IMR-90 (cell line): ENCODE measurements around the gene HOXB8. TPM values are rescaled to one million over a fixed set of nuclear protein-coding genes. Genes with fewer than 3 reads are reported as not detected.
A peak's percentile ranks its signal among the peaks of the same experiment; 100 is the strongest.

Experiments
- ATAC-seq: fragments of 200-7000 bp; cut with Tn5 transposase; 2 replicates; pipeline ENCODE4 v1.9.1; 2020; ENCODE audit warnings: low read depth, mild to moderate bottlenecking, moderate library complexity
- BruUV-seq: library from RNA; stranded (reverse); fragments of 400-500 nt; replicated peaks from 2 replicates; lab custom pipeline; 2021; lab: Mats Ljungman, UMichigan
- CTCF ChIA-PET: fragments of 300-600 bp; formaldehyde crosslinking; extraction: SDS; loops from one replicate; lab custom pipeline; 2021; ENCODE audit warnings: antibody characterized with exemption; lab: Yijun Ruan, JAX
- POLR2A ChIA-PET: fragments of 300-600 bp; sonication (Branson Sonifier 250); formaldehyde crosslinking; loops from one replicate; lab custom pipeline; 2022; ENCODE audit warnings: antibody characterized with exemption; ENCODE audit not compliant: unreplicated experiment; lab: Charles Lee
- DNase-seq: peaks from one replicate; pipeline ENCODE4 v3.0.0; 2013
- H2AFZ ChIP-seq: replicated peaks from 2 replicates; pipeline ENCODE3; 2013; ENCODE audit warnings: low read length, mild to moderate bottlenecking; ENCODE audit not compliant: poor library complexity
- H2AK5ac ChIP-seq: 2 replicates; pipeline ENCODE4 v1.6.1; 2013; ENCODE audit warnings: low read depth, low read length, inconsistent platforms
- H2AK9ac ChIP-seq: replicated peaks from 2 replicates; pipeline ENCODE3; 2013; ENCODE audit warnings: mild to moderate bottlenecking, low read depth, low read length, moderate library complexity; ENCODE audit not compliant: poor library complexity
- H2BK120ac ChIP-seq: 2 replicates; pipeline ENCODE4 v1.6.1; 2013; ENCODE audit warnings: low read depth, low read length, inconsistent platforms
- H2BK15ac ChIP-seq: 3 replicates; pipeline ENCODE4 v1.6.1; 2013; ENCODE audit warnings: low read depth, low read length, inconsistent platforms
- H2BK20ac ChIP-seq: 2 replicates; pipeline ENCODE4 v1.6.1; 2013; ENCODE audit warnings: low read depth, mild to moderate bottlenecking, inconsistent platforms, low read length, moderate library complexity
- H2BK5ac ChIP-seq: 2 replicates; pipeline ENCODE4 v1.6.1; 2013; ENCODE audit warnings: mild to moderate bottlenecking, low read depth, low read length, inconsistent platforms; ENCODE audit not compliant: poor library complexity, severe bottlenecking
- H3K14ac ChIP-seq: replicated peaks from 2 replicates; pipeline ENCODE4 v1.6.1; 2013; ENCODE audit warnings: low read depth, low read length, inconsistent platforms
- H3K18ac ChIP-seq: 2 replicates; pipeline ENCODE4 v1.6.1; 2013; ENCODE audit warnings: low read depth, low read length, control low read depth
- H3K23ac ChIP-seq: 2 replicates; pipeline ENCODE4 v1.6.1; 2013; ENCODE audit warnings: low read depth, low read length, inconsistent platforms
- H3K27ac ChIP-seq: 2 replicates; pipeline ENCODE4 v1.5.1; 2013; ENCODE audit warnings: mild to moderate bottlenecking, control low read depth, low read length; ENCODE audit not compliant: insufficient read depth
- H3K27me3 ChIP-seq: 2 replicates; pipeline ENCODE4 v1.6.1; 2013; ENCODE audit warnings: low read length; ENCODE audit not compliant: control insufficient read depth, insufficient read depth
- H3K36me3 ChIP-seq: 2 replicates; pipeline ENCODE4 v1.6.1; 2013; ENCODE audit warnings: low read length, mixed read lengths; ENCODE audit not compliant: control insufficient read depth, insufficient read depth
- H3K4ac ChIP-seq: 2 replicates; pipeline ENCODE4 v1.6.1; 2013; ENCODE audit warnings: low read depth, low read length, inconsistent platforms
- H3K4me1 ChIP-seq: 2 replicates; pipeline ENCODE4 v1.6.1; 2013; ENCODE audit warnings: low read length, mixed read lengths; ENCODE audit not compliant: control insufficient read depth, insufficient read depth
- H3K4me2 ChIP-seq: 2 replicates; pipeline ENCODE4 v1.6.1; 2013; ENCODE audit warnings: low read depth, mild to moderate bottlenecking, control low read depth, low read length, moderate library complexity
- H3K4me3 ChIP-seq: 2 replicates; pipeline ENCODE4 v1.5.1; 2013; ENCODE audit warnings: low read depth, mild to moderate bottlenecking, control low read depth, low read length, moderate library complexity; ENCODE audit not compliant: insufficient read depth
- H3K56ac ChIP-seq: 2 replicates; pipeline ENCODE4 v1.6.1; 2013; ENCODE audit warnings: low read length, inconsistent platforms; ENCODE audit not compliant: insufficient read depth; ENCODE audit errors: extremely low read depth
- H3K79me1 ChIP-seq, 2 experiments: 2 replicates each; pipeline ENCODE4 v1.6.1; 2013; ENCODE audit warnings: low read length in 2 of 2, inconsistent platforms in 1 of 2, low read depth in 1 of 2
- H3K9ac ChIP-seq: 2 replicates; pipeline ENCODE4 v1.6.1; 2013; ENCODE audit warnings: low read depth, low read length, control low read depth
- H3K9me1 ChIP-seq: 2 replicates; pipeline ENCODE4 v1.6.1; 2013; ENCODE audit warnings: low read length, inconsistent platforms; ENCODE audit not compliant: insufficient read depth
- H3K9me3 ChIP-seq: 2 replicates; pipeline ENCODE4 v1.6.1; 2013; ENCODE audit warnings: low read length; ENCODE audit not compliant: control insufficient read depth, insufficient read depth
- H4K20me1 ChIP-seq: 2 replicates; pipeline ENCODE4 v1.6.1; 2013; ENCODE audit warnings: low read length, inconsistent platforms; ENCODE audit not compliant: insufficient read depth
- H4K5ac ChIP-seq: 2 replicates; pipeline ENCODE4 v1.6.1; 2013; ENCODE audit warnings: mild to moderate bottlenecking, low read depth, low read length, control low read depth
- H4K8ac ChIP-seq, 2 experiments: 2 replicates each; pipeline ENCODE4 v1.6.1; 2013; ENCODE audit warnings: low read depth in 2 of 2, low read length in 2 of 2, control low read depth in 1 of 2, inconsistent platforms in 1 of 2
- H4K91ac ChIP-seq: 2 replicates; pipeline ENCODE4 v1.6.1; 2013; ENCODE audit warnings: low read depth, low read length, inconsistent platforms; ENCODE audit not compliant: insufficient read depth
- BHLHE40 ChIP-seq: fragments of 150-350 bp; IDR thresholded peaks from 2 replicates; pipeline ENCODE4 v1.6.1; 2016; ENCODE audit warnings: mild to moderate bottlenecking, low read depth, low read length
- CEBPB ChIP-seq: IDR thresholded peaks from 2 replicates; pipeline ENCODE4 v1.6.1; 2012; ENCODE audit warnings: low read depth, low read length, improper control_type of control experiment
- CHD1 ChIP-seq: IDR thresholded peaks from 2 replicates; pipeline ENCODE4 v1.6.1; 2012; ENCODE audit warnings: low read depth, low read length, improper control_type of control experiment
- FOS ChIP-seq: fragments of 150-350 bp; IDR thresholded peaks from 2 replicates; pipeline ENCODE4 v1.6.1; 2016; ENCODE audit warnings: low read depth, low read length
- MAFK ChIP-seq: IDR thresholded peaks from 2 replicates; pipeline ENCODE4 v1.6.1; 2012; ENCODE audit warnings: low read depth, low read length, improper control_type of control experiment
- MAZ ChIP-seq: IDR thresholded peaks from 2 replicates; pipeline ENCODE4 v1.6.1; 2012; ENCODE audit warnings: low read depth, mild to moderate bottlenecking, low read length, improper control_type of control experiment, moderate library complexity, borderline replicate concordance
- MXI1 ChIP-seq: IDR thresholded peaks from 2 replicates; pipeline ENCODE4 v1.6.1; 2012; ENCODE audit warnings: low read depth, mild to moderate bottlenecking, low read length, moderate library complexity, borderline replicate concordance
- NFE2L2 ChIP-seq: fragments of 150-350 bp; IDR thresholded peaks from 2 replicates; pipeline ENCODE4 v1.6.1; 2016; ENCODE audit warnings: low read depth, mild to moderate bottlenecking, low read length
- POLR2A ChIP-seq: IDR thresholded peaks from 2 replicates; pipeline ENCODE4 v1.6.1; 2012; ENCODE audit warnings: mild to moderate bottlenecking, low read depth, low read length
- RAD21 ChIP-seq: IDR thresholded peaks from 2 replicates; pipeline ENCODE4 v1.6.1; 2012; ENCODE audit warnings: low read length, improper control_type of control experiment
- RCOR1 ChIP-seq: IDR thresholded peaks from 2 replicates; pipeline ENCODE4 v1.6.1; 2012; ENCODE audit warnings: mild to moderate bottlenecking, low read length, improper control_type of control experiment; ENCODE audit not compliant: insufficient replicate concordance
- RFX5 ChIP-seq: IDR thresholded peaks from 2 replicates; pipeline ENCODE4 v1.8.0; 2012; ENCODE audit warnings: low read depth, mild to moderate bottlenecking, low read length, moderate library complexity
- SMC3 ChIP-seq: fragments of 150-350 bp; IDR thresholded peaks from 2 replicates; pipeline ENCODE4 v1.6.1; 2016; ENCODE audit warnings: low read depth, mild to moderate bottlenecking, antibody characterized with exemption, low read length, moderate library complexity
- WGBS, 2 experiments: methylation state at CpG; one replicate each; pipeline versions ENCODE4 v1.1.5 to v1.1.7; 2013; ENCODE audit warnings: missing lambda C conversion rate in 2 of 2; ENCODE audit not compliant: insufficient read length in 1 of 2; ENCODE audit errors: extremely low coverage in 2 of 2; 5-methylcytosine and 5-hydroxymethylcytosine counted together
- dilution Hi-C: fragments of 300-500 bp; cut with HindIII; formaldehyde crosslinking; loops from one replicate; pipeline ENCODE4 v1.14.3; 2018; ENCODE audit warnings: low sequenced_read_pairs; ENCODE audit not compliant: unreplicated experiment
- in situ Hi-C: fragments of 300-500 bp; cut with MboI; formaldehyde crosslinking; loops from 3 replicates; pipeline ENCODE4 v1.14.3; 2019; ENCODE audit warnings: low sequenced_read_pairs, inconsistent platforms, mixed read lengths
- intact Hi-C: fragments of 100-400 bp; cut with micrococcal nuclease; formaldehyde crosslinking; loops from 2 replicates; pipeline ENCODE4 v1.10.0; 2022
- polyA plus RNA-seq, 3 experiments: library from polyadenylated mRNA; depleted of rRNA; stranded (reverse); fragments of >200 nt; gene quantifications; 2 replicates each; pipeline ENCODE4 v1.2.3, GENCODE V29; 2012; ENCODE audit warnings: low replicate concordance in 1 of 3
- total RNA-seq: library from RNA; depleted of rRNA; stranded (reverse); fragments of >200 nt; gene quantifications from 2 replicates; pipeline ENCODE4 v1.2.3, GENCODE V29; 2012
- TF ChIP-seq, protein P1 (sequence below): fragments of 150-350 bp; IDR thresholded peaks from 2 replicates; pipeline ENCODE4 v1.6.1; 2016; ENCODE audit warnings: low read depth, mild to moderate bottlenecking, low read length, moderate library complexity, borderline replicate concordance
- TF ChIP-seq, protein P2 (sequence below): fragments of 150-350 bp; IDR thresholded peaks from 2 replicates; pipeline ENCODE4 v1.6.1; 2017; ENCODE audit warnings: mild to moderate bottlenecking, antibody characterized with exemption, low read length, low read depth
- TF ChIP-seq, protein P3 (sequence below): conservative IDR thresholded peaks from 2 replicates; pipeline ENCODE4 v1.5.1; 2012; ENCODE audit warnings: mild to moderate bottlenecking, low read depth, low read length, improper control_type of control experiment

HOXB8 gene
- total and polyA plus RNA-seq, 2 of the 4 experiments (the other 2 are of a cell fraction), result 0.54 to 5.3 TPM

DNA sequence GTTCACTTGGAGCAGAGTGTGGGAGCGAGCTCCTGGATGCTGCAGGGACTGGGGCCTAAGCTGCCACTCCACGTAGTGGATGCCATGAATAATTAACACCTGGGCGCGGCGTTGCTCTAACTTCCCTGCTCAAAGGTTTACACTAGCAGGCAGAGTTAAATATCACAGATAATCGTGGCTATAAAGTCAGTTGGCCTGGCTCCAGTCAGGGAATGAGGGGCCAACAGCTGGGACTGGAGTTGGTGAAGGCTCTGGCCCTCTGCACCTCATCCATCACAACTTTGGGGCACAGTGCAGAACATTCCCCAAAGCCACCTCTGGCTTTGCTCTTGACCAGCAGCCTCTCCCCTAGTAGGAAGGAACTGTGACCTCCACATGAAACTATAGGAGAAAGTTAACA, 47.9 kb downstream of the HOXB8 start:
- Histone ChIP-seq H4K91ac (peak overlapping the region; percentile 96), H2AK9ac (peak overlapping the region; percentile 75), H2AK5ac (peak overlapping the region; percentile 78), H3K18ac (peak overlapping the region; percentile 64), H3K56ac (0 out of 2 replicates have a peak overlapping the region, but pooled peaks have one; percentile 46), H2AFZ (peak overlapping the region; percentile 12), H2BK15ac (peak overlapping the region; percentile 89), H3K4me1 (peaks cover 56% of the 10 kb centered on the region), H3K9me3 (no peaks in the 10 kb centered on the region), H4K20me1 (peaks cover 20% of the 10 kb centered on the region), H3K9ac (peak overlapping the region; percentile 92), H3K4me2 (peak overlapping the region; percentile 83), H3K27ac (peak overlapping the region; percentile 93), H3K4ac (peak overlapping the region; percentile 99), H3K9me1 (peaks cover 20% of the 10 kb centered on the region), H3K23ac (peak overlapping the region; percentile 99), H3K4me3 (no peak overlapping the region), H3K14ac (peak overlapping the region; percentile 95), H2BK5ac (peak overlapping the region; percentile 99), H3K36me3 (peaks cover 47% of the 10 kb centered on the region; the same call in 1 of the 2 replicates), H4K5ac (peak overlapping the region; percentile 47), H3K79me1 (peaks cover 0 to 13% of the 10 kb centered on the region in 2 experiments; a peak in 1 of 4 replicates), H2BK20ac (peak overlapping the region; percentile 48), H2BK120ac (peak overlapping the region; percentile 83), H4K8ac (peak overlapping the region; percentile 77 to 92), H3K27me3 (no peaks in the 10 kb centered on the region)
- DNase-seq (no peak), ATAC-seq (no peak)
- no TSS peak for BruUV-seq
- TF ChIP-seq BHLHE40 (no peak), MXI1 (no peak), POLR2A (no peak), RFX5 (no peak), RCOR1 (no peak), RAD21 (no peak), CEBPB (no peak), CHD1 (no peak), FOS (no peak), NFE2L2 (no peak), MAFK (no peak), MAZ (no peak), SMC3 (no peak)
- TF ChIP-seq, protein P1, sequence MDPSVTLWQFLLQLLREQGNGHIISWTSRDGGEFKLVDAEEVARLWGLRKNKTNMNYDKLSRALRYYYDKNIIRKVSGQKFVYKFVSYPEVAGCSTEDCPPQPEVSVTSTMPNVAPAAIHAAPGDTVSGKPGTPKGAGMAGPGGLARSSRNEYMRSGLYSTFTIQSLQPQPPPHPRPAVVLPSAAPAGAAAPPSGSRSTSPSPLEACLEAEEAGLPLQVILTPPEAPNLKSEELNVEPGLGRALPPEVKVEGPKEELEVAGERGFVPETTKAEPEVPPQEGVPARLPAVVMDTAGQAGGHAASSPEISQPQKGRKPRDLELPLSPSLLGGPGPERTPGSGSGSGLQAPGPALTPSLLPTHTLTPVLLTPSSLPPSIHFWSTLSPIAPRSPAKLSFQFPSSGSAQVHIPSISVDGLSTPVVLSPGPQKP, result no peak
- TF ChIP-seq, protein P2, sequence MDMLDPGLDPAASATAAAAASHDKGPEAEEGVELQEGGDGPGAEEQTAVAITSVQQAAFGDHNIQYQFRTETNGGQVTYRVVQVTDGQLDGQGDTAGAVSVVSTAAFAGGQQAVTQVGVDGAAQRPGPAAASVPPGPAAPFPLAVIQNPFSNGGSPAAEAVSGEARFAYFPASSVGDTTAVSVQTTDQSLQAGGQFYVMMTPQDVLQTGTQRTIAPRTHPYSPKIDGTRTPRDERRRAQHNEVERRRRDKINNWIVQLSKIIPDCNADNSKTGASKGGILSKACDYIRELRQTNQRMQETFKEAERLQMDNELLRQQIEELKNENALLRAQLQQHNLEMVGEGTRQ, result no peak
- TF ChIP-seq, protein P3, sequence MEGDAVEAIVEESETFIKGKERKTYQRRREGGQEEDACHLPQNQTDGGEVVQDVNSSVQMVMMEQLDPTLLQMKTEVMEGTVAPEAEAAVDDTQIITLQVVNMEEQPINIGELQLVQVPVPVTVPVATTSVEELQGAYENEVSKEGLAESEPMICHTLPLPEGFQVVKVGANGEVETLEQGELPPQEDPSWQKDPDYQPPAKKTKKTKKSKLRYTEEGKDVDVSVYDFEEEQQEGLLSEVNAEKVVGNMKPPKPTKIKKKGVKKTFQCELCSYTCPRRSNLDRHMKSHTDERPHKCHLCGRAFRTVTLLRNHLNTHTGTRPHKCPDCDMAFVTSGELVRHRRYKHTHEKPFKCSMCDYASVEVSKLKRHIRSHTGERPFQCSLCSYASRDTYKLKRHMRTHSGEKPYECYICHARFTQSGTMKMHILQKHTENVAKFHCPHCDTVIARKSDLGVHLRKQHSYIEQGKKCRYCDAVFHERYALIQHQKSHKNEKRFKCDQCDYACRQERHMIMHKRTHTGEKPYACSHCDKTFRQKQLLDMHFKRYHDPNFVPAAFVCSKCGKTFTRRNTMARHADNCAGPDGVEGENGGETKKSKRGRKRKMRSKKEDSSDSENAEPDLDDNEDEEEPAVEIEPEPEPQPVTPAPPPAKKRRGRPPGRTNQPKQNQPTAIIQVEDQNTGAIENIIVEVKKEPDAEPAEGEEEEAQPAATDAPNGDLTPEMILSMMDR, result no peak
- ChIA-PET CTCF (no interaction called here), POLR2A (interaction anchor here (0.8 to 1.3 kb wide), 2 partner anchors 9 to 26 kb away, joined by 3 to 4 read pairs; no protein-coding TSS in a partner anchor)
- in situ Hi-C loops (no loop called here), dilution Hi-C loops (no loop called here), intact Hi-C loops (no loop called here)
- WGBS, 2 experiments, result 0% methylated on average over 1 of the region's 6 CpGs; no CpG with 5 or more reads in 1 of the 2 experiments
